Endothelial cell of umbilical vein (primary cell): ENCODE results near the gene ITGA11. TPM values are rescaled to one million over a fixed set of nuclear protein-coding genes. Genes with fewer than 3 reads are reported as not detected.

Experiments
- BruUV-seq: library from RNA; stranded (reverse); fragments of 400-500 nt; replicated peaks from 2 replicates; lab custom pipeline; 2021; lab: Mats Ljungman, UMichigan
- CTCF ChIA-PET: fragments of 300-600, 350-600 bp; sonication (Branson Sonifier 250); formaldehyde crosslinking; loops from one replicate; lab custom pipeline; 2021; ENCODE audit warnings: antibody characterized with exemption, inconsistent platforms; lab: Charles Lee
- POLR2A ChIA-PET: fragments of 300-600, 350-600 bp; sonication (Branson Sonifier 250); formaldehyde crosslinking; loops from one replicate; lab custom pipeline; 2021; ENCODE audit warnings: antibody characterized with exemption, inconsistent platforms; lab: Charles Lee
- DNase-seq: peaks from one replicate; pipeline ENCODE4 v3.0.0-alpha.2; 2011; ENCODE audit warnings: low read depth, low spot score
- FAIRE-seq: peaks from 2 replicates; lab custom pipeline; 2011; peaks lifted over from hg19 to GRCh38; lab: Jason Lieb, UNC
- H2AFZ ChIP-seq: 2 replicates; pipeline ENCODE4 v1.6.0; 2012; ENCODE audit warnings: low read depth, low read length, control low read depth, inconsistent platforms
- H3K27ac ChIP-seq: 2 replicates; pipeline ENCODE4 v1.5.1; 2011; ENCODE audit warnings: low read depth, mild to moderate bottlenecking, control low read depth, low read length, moderate library complexity; ENCODE audit not compliant: insufficient read depth
- H3K27me3 ChIP-seq, 2 experiments: 2 replicates each; pipeline versions ENCODE4 v1.6.0 to v1.6.1; 2011; ENCODE audit warnings: low read length in 2 of 2, mixed read lengths in 1 of 2; ENCODE audit not compliant: control insufficient read depth in 2 of 2, insufficient read depth in 2 of 2
- H3K36me3 ChIP-seq, 2 experiments: 2 replicates in 1 of 2; 3 replicates in 1 of 2; pipeline ENCODE4 v1.5.1; 2011; ENCODE audit warnings: low read length in 2 of 2, mild to moderate bottlenecking in 1 of 2, moderate library complexity in 1 of 2; ENCODE audit not compliant: control insufficient read depth in 2 of 2, insufficient read depth in 2 of 2; ENCODE audit errors: extremely low read depth in 1 of 2
- H3K4me1 ChIP-seq: 3 replicates; pipeline ENCODE4 v1.5.1; 2011; ENCODE audit warnings: mild to moderate bottlenecking, low read length; ENCODE audit not compliant: control insufficient read depth, insufficient read depth; ENCODE audit errors: extremely low read depth
- H3K4me2 ChIP-seq: 2 replicates; pipeline ENCODE4 v1.6.1; 2011; ENCODE audit warnings: low read length, control low read depth, mixed read lengths; ENCODE audit not compliant: insufficient read depth
- H3K4me3 ChIP-seq, 3 experiments: fragments of 200-600 bp in 1 of 3; sonication (generic), shearing (Covaris generic) in 1 of 3; replicated peaks in 1 of 3; 2 replicates each; pipeline ENCODE4 v1.5.1; 2011 to 2016; ENCODE audit warnings: control low read depth in 3 of 3, low read length in 3 of 3, mild to moderate bottlenecking in 2 of 3, inconsistent platforms in 1 of 3, low read depth in 1 of 3, moderate library complexity in 1 of 3; ENCODE audit not compliant: insufficient read depth in 1 of 3
- H3K79me2 ChIP-seq: 2 replicates; pipeline ENCODE4 v1.6.0; 2012; ENCODE audit warnings: low read length, inconsistent platforms; ENCODE audit not compliant: control insufficient read depth, insufficient read depth
- H3K9ac ChIP-seq: replicated peaks from 2 replicates; pipeline ENCODE3; 2011; ENCODE audit warnings: low read length, control low read depth; ENCODE audit not compliant: insufficient read depth; ENCODE audit errors: extremely low read depth
- H3K9me1 ChIP-seq: replicated peaks from 3 replicates; pipeline ENCODE4 v1.6.0; 2011; ENCODE audit warnings: mild to moderate bottlenecking, low read length; ENCODE audit not compliant: control insufficient read depth, insufficient read depth; ENCODE audit errors: extremely low read depth
- H3K9me3 ChIP-seq: replicated peaks from 2 replicates; pipeline ENCODE4 v1.5.1; 2012; ENCODE audit warnings: low read length, inconsistent platforms; ENCODE audit not compliant: control insufficient read depth, insufficient read depth
- H4K20me1 ChIP-seq: replicated peaks from 2 replicates; pipeline ENCODE3; 2011; ENCODE audit warnings: mild to moderate bottlenecking, low read length; ENCODE audit not compliant: control insufficient read depth, insufficient read depth; ENCODE audit errors: extremely low read depth
- EZH2 ChIP-seq: IDR thresholded peaks from 2 replicates; pipeline ENCODE4 v1.6.1; 2012; ENCODE audit warnings: borderline replicate concordance, low read depth, mild to moderate bottlenecking, moderate library complexity, low read length, inconsistent platforms; ENCODE audit not compliant: severe bottlenecking
- FOS ChIP-seq: IDR thresholded peaks from 2 replicates; pipeline ENCODE4 v1.6.1; 2011; ENCODE audit warnings: mild to moderate bottlenecking, low read length, moderate library complexity, borderline replicate concordance; ENCODE audit not compliant: insufficient read depth
- GATA2 ChIP-seq: IDR thresholded peaks from 2 replicates; pipeline ENCODE4 v1.7.0; 2011; ENCODE audit warnings: low read depth, mild to moderate bottlenecking, moderate library complexity, mixed read lengths, low read length; ENCODE audit not compliant: insufficient read length, insufficient read depth
- JUN ChIP-seq: IDR thresholded peaks from 2 replicates; pipeline ENCODE4 v1.6.1; 2011; ENCODE audit warnings: borderline replicate concordance, low read depth; ENCODE audit not compliant: insufficient read length, insufficient read depth
- MYC ChIP-seq: IDR thresholded peaks from one replicate; pipeline ENCODE4 v1.6.1; 2011; ENCODE audit warnings: mild to moderate bottlenecking, low read depth, low read length
- POLR2AphosphoS5 ChIP-seq: IDR thresholded peaks from 2 replicates; pipeline ENCODE4 v1.6.1; 2012; ENCODE audit warnings: low read depth, mild to moderate bottlenecking, control low read depth, low read length, moderate library complexity; ENCODE audit not compliant: insufficient read depth
- dilution Hi-C: fragments of 300-500 bp; cut with MboI; formaldehyde crosslinking; loops from one replicate; pipeline ENCODE4 v1.15.0; 2019; ENCODE audit warnings: low sequenced_read_pairs; ENCODE audit not compliant: extremely low pct_ligation_motif_present
- intact Hi-C: fragments of 100-400 bp; cut with micrococcal nuclease; formaldehyde crosslinking; loops from one replicate; pipeline ENCODE4 v1.10.0; 2022
- polyA plus RNA-seq, 4 experiments: library from polyadenylated mRNA; depleted of rRNA in 3 of 4; stranded (reverse) in 3 of 4; unstranded in 1 of 4; fragments of >200 nt; gene quantifications; 2 replicates each; pipeline versions ENCODE4 v1.2.1 to v1.2.3, GENCODE V29; 2011 to 2012; ENCODE audit warnings: missing spikeins in 1 of 4
- total RNA-seq: library from RNA; stranded (reverse); gene quantifications from 2 replicates; pipeline ENCODE4 v1.2.3, GENCODE V29; 2021
- TF ChIP-seq, protein P1 (sequence below), 2 donors: IDR thresholded peaks; 1 replicate in 1 of 2; 2 replicates in 1 of 2; pipeline ENCODE4 v1.5.1; 2011; ENCODE audit warnings: low read length in 2 of 2, mild to moderate bottlenecking in 2 of 2, moderate library complexity in 2 of 2, control low read depth in 1 of 2, inconsistent platforms in 1 of 2, low read depth in 1 of 2; ENCODE audit not compliant: insufficient read depth in 1 of 2; ENCODE audit errors: extremely low read depth in 1 of 2
- TF ChIP-seq, protein P2 (sequence below): IDR thresholded peaks from 2 replicates; pipeline ENCODE4 v1.6.1; 2011; ENCODE audit not compliant: insufficient read depth, insufficient read length

ITGA11 gene
- total and polyA plus RNA-seq, 2 donors (not counting 3 experiments of a cell fraction or from before 2014, with no cell fraction given) = 0.18 to 1.0 TPM

GRCh38 chr15:68424754-68425390 lies 7.1 kb downstream of the ITGA11 start:
- Histone ChIP-seq H4K20me1 (no peaks in the 10 kb centered on the region), H3K79me2 (no peaks in the 10 kb centered on the region)
- CTCF ChIA-PET = interaction anchor here (0.6 kb wide), 1 partner anchor 346 kb away, joined by 4 read pairs; no protein-coding TSS in a partner anchor

More at GRCh38 chr15:68424754-68425390, 7.1 kb downstream of the ITGA11 start:
- Histone ChIP-seq H3K9me1 (no peaks in the 10 kb centered on the region), H3K4me1 (no peaks in the 10 kb centered on the region), H3K4me3 (no peak overlapping the region), H2AFZ (no peak overlapping the region), H3K9me3 (no peaks in the 10 kb centered on the region), H3K27ac (no peak overlapping the region), H3K27me3 (peaks cover 15 to 23% of the 10 kb centered on the region in 2 experiments), H3K36me3 (no peaks in the 10 kb centered on the region), H3K9ac (no peak overlapping the region), H3K4me2 (no peak overlapping the region)
- TF ChIP-seq FOS (no peak), EZH2 (no peak), MYC (no peak), POLR2AphosphoS5 (no peak), JUN (no peak), GATA2 (no peak)
- TF ChIP-seq, protein P1, sequence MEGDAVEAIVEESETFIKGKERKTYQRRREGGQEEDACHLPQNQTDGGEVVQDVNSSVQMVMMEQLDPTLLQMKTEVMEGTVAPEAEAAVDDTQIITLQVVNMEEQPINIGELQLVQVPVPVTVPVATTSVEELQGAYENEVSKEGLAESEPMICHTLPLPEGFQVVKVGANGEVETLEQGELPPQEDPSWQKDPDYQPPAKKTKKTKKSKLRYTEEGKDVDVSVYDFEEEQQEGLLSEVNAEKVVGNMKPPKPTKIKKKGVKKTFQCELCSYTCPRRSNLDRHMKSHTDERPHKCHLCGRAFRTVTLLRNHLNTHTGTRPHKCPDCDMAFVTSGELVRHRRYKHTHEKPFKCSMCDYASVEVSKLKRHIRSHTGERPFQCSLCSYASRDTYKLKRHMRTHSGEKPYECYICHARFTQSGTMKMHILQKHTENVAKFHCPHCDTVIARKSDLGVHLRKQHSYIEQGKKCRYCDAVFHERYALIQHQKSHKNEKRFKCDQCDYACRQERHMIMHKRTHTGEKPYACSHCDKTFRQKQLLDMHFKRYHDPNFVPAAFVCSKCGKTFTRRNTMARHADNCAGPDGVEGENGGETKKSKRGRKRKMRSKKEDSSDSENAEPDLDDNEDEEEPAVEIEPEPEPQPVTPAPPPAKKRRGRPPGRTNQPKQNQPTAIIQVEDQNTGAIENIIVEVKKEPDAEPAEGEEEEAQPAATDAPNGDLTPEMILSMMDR (IDR thresholded peaks at IDR 0.05; ENCODE audit: extremely low read depth in 1 of 2, insufficient read depth in 1 of 2, low read depth in 1 of 2, low read length in 2 of 2) = no peak
- TF ChIP-seq, protein P2, sequence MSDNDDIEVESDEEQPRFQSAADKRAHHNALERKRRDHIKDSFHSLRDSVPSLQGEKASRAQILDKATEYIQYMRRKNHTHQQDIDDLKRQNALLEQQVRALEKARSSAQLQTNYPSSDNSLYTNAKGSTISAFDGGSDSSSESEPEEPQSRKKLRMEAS = no peak
- DNase-seq = no peak
- POLR2A ChIA-PET = no interaction called here
- intact Hi-C loops = no loop called here
- no peak for FAIRE-seq
- dilution Hi-C loops = no loop called here
- no TSS peak for BruUV-seq
